Transverse colon (tissue), 3 donors: ENCODE measurements around the gene GLIS1.

Experiments used
- CTCF ChIP-seq, 5 experiments: fragments of 200-600 bp in 3 of 5; fragments of 450-650 bp in 2 of 5; sonication (generic) in 3 of 5; IDR thresholded peaks; 1 replicate in 2 of 5; 2 replicates in 3 of 5; pipeline ENCODE4 v1.5.1; 2016 to 2017; ENCODE audit warnings: antibody characterized with exemption in 5 of 5, inconsistent platforms in 3 of 5, mild to moderate bottlenecking in 2 of 5, moderate library complexity in 1 of 5
- POLR2A ChIP-seq: fragments of 450-650 bp; IDR thresholded peaks from one replicate; pipeline ENCODE4 v1.6.1; 2016; ENCODE audit warnings: antibody characterized with exemption, mild to moderate bottlenecking, moderate library complexity

- TF ChIP-seq CTCF (IDR thresholded peaks at IDR 0.05) (no peak), POLR2A (no peak)
Measured at GRCh38 chr1:53747841-53748240, 8.9 kb upstream of the GLIS1 start.
